Omental fat pad (tissue), 4 donors: Measurements from ENCODE around the gene NREP. TPM values are rescaled to one million over a fixed set of nuclear protein-coding genes. Genes with fewer than 3 reads are reported as not detected.
A peak's percentile ranks its signal among the peaks of the same experiment; 100 is the strongest.

Experiments used
- ATAC-seq: fragments of 150-250 bp; one replicate; pipeline ENCODE4 v1.9.1; 2016; ENCODE audit warnings: mild to moderate bottlenecking, moderate library complexity; ENCODE audit not compliant: low FRiP score
- DNase-seq: peaks from one replicate; pipeline ENCODE4 v3.0.0-alpha.2; 2019; ENCODE audit warnings: low spot score
- total RNA-seq, 4 donors: library from RNA; depleted of rRNA; stranded (reverse); fragments of >200 nt; gene quantifications; one replicate each; pipeline ENCODE4 v1.1.0, GENCODE V29; 2016
- TF ChIP-seq, protein P1 (sequence below), 3 donors: fragments of 450-650 bp; IDR thresholded peaks; one replicate each; pipeline ENCODE4 v1.5.1; 2016 to 2017; ENCODE audit warnings: antibody characterized with exemption in 3 of 3, mild to moderate bottlenecking in 3 of 3, moderate library complexity in 2 of 3

NREP gene
- total RNA-seq, 4 donors from 2014 or later, result 4.4 to 17.2 (median 6.8) TPM

DNA sequence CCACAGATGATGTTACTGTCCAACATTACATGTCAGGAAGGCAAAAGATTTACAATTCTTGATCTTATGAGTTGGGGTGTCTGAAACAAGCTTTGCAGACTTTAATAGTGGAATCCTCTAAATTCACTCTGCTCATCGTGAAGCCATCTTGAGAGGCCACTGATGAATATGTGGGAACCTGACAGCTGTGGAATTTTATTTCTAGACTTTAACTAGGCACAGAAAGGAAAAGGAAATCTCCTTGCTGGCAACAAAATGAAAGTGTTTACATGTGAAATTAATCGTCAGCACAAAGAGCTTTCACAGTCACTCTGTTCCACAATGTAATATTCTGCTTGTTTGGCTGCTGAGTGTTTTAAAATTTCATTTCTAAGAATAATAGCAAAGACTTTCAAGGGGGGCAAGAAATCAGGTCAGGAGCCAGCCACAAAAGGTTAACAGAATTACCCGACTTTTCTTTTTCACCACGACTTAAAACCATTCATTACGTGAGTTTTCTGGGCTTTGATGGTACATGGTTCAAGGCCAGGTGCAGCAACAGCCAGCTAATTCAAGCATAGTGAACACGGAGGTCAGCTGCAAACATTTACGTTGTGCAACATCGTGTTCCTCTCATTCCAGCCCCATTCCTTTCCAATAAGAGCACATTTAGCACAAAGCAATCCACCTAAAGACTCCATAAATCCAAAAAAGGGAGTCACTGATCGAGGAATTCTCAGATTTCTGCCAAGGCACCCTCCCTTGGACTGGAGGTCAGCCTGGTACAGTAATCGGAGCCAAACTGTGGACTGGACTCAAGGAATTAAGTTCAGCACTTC is 14.6 kb downstream of the NREP start:
- no peak for DNase-seq
- TF ChIP-seq, protein P1, sequence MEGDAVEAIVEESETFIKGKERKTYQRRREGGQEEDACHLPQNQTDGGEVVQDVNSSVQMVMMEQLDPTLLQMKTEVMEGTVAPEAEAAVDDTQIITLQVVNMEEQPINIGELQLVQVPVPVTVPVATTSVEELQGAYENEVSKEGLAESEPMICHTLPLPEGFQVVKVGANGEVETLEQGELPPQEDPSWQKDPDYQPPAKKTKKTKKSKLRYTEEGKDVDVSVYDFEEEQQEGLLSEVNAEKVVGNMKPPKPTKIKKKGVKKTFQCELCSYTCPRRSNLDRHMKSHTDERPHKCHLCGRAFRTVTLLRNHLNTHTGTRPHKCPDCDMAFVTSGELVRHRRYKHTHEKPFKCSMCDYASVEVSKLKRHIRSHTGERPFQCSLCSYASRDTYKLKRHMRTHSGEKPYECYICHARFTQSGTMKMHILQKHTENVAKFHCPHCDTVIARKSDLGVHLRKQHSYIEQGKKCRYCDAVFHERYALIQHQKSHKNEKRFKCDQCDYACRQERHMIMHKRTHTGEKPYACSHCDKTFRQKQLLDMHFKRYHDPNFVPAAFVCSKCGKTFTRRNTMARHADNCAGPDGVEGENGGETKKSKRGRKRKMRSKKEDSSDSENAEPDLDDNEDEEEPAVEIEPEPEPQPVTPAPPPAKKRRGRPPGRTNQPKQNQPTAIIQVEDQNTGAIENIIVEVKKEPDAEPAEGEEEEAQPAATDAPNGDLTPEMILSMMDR (IDR thresholded peaks at IDR 0.05), result no peak
- ATAC-seq, result peak; percentile 90

DNA sequence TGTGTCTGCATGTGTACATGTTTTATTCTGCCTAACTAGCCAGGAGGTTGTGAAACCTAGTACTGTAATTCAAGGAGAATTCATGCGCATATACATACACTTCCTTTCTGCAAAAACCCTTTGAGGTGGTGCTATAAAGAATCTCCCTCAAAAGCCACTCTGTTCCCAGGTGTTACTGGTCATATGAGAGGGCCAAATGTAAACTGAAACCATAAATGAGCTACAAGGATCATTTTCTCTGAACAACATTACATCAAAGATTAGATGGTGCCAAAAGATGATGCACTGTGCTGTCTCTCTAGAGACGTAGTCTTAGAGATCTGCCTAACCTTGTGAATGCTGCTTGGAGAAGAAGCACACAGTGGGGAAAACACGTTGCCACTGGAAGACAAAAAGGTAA is 15.7 kb downstream of the NREP start:
- ATAC-seq, result no peak

DNA sequence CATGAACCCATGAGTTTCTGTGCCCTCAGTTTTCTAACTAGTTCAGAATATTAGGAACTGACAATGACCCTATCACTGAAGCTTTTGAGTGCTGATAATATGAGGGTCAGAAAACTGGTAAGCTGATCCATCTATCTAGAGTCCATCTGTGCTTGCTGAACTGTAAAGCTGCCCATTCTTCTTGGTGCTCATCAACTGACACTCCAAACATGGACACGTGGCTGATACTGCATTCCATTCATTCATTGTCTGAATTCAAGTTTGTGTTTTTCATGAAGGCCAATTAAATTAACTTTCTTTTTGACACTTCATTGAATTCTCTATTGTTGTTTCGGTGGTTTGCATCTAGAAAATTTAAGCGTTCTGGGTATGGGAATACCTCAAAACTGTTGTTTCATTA is 17.6 kb downstream of the NREP start:
- DNase-seq (no peak), ATAC-seq (no peak)
- TF ChIP-seq, protein P1 (IDR thresholded peaks at IDR 0.05), result no peak

More for the DNA sequence above, 15.7 kb downstream of the NREP start:
- no peak for DNase-seq
- TF ChIP-seq, protein P1 (IDR thresholded peaks at IDR 0.05), result no peak

DNA sequence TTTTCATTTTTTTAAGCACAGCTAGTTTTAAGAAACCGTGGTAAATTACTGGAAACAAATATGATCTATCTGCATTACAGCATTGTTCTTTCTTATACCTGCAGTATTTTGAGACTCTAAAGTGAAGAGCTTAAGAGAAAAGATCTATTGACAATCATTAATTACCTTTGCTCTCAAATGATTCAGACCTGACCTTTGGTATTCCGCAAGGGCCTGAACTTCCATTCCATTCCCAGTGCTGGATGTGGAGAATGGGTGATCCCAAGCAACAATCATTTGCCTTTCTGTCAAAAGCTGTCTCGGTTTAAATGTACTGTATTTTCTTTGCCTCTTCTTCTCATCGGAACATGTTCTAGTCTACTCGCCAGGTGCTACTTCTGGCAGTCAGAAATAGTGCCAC is 18.9 kb downstream of the NREP start:
- DNase-seq (no peak), ATAC-seq (no peak)
- TF ChIP-seq, protein P1 (IDR thresholded peaks at IDR 0.05), result no peak

DNA sequence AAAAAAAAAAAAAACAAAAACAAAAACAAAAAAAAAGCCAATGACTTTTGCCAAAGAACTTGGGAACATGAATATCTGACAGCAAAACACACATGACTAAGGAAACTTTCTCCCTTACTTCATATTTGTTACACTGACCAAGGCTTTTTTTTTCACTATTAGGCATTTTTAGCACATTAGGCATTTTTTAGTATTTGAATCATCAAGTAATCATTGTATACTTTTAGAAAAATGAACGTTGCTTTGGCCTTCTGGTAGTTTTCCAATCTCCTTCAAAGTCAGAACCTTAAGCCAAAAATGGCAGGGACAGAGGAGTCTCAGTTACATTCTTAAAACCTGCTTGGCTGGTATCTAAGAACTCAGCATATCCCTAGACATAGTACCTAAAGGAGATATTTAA is 19.3 kb downstream of the NREP start:
- TF ChIP-seq, protein P1 (IDR thresholded peaks at IDR 0.05), result no peak

DNA sequence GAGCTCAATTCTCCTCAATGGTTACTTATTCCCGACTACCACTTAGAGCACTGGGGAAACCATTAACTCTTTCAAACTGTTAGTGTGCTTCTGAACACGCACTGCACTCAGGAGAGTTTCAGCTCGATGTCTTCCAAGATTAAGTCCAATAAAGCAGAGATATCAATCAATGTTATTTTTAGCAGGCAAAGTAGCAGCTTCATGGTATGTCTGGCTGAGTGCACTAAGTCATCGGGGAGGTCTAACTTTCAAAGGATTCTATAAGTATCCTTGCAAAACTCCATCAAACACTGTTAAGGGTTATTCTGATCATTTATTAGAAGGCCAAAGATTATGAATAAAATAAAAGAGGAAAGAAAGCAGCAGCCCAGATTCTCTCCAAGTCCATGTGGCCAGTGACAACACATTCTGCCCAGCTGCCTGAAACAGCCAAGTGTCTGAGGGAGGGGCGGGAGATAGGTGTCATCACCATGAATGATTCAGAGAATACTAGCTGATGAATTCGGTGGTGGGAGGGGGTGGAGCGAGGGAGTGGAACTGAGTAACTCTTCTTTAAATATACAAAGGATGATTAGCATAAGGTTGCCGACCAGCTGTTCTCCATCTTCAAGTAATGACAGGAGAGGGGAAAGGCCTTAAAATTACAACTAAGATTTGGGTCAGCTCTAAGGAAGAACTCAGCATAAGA is 21.3 kb downstream of the NREP start:
- DNase-seq (peak; percentile 52), ATAC-seq (peak; percentile 86)
- TF ChIP-seq, protein P1 (IDR thresholded peaks at IDR 0.05), result no peak

More for the DNA sequence above, 19.3 kb downstream of the NREP start:
- no peak for DNase-seq
- ATAC-seq, result no peak
